ENCODE data around the gene SH3BP2. TPM values are rescaled to one million over a fixed set of nuclear protein-coding genes. Genes with fewer than 3 reads are reported as not detected.

The SH3BP2 gene
- total RNA-seq, 1 experiment from 2014 or later, result 52.8 TPM

DNA sequence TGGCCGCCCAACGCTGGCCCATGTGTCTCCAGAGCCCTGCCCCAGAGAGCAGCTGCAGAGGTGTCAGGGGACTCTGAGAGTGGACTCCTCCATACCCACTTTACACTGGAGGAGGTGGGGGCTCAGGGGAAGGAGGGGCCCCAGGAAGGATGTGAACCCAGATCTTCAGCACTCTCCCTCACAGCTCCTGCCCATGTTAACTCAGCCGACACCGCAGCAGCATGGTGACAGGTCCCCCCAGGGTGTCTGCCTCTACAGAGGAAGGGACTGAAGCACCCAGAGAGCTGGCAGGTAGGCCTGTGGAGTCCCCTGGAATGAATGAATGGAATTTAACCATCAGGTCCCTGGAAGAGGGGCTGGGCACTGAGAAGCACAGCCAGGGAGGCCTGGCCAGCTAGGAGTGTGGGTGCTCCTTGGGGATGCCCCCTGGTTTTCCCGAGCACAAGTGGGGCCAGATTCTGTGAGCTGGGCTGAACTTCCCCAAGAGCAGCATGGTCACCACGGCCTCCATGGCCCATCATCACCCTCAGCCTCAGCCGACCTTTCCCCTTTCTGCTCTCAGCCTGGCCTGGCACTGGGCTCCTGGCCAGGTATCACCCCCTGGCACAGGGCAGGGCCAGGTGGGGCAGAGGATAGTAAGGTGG, 21.9 kb downstream of the SH3BP2 start:
- CTCF ChIA-PET, result no interaction called here
- no peak for TF ChIP-seq RAD21 (IDR thresholded peaks at IDR 0.05; ENCODE audit: low read depth)
- TF ChIP-seq JUND (IDR thresholded peaks at IDR 0.05), result no peak
- TF ChIP-seq CEBPB (IDR thresholded peaks at IDR 0.05; ENCODE audit: low read depth), result no peak
- TF ChIP-seq FOSL1 (IDR thresholded peaks at IDR 0.05; ENCODE audit: low read depth), result no peak
- no peak for TF ChIP-seq CTCF (IDR thresholded peaks at IDR 0.05 in 2 of 3, conservative IDR thresholded peaks at IDR 0.05 in 1 of 3; ENCODE audit: borderline replicate concordance in 1 of 3, insufficient read depth in 1 of 3, low read depth in 2 of 3, low read length in 2 of 3)
- TF ChIP-seq SP1 (IDR thresholded peaks at IDR 0.05; ENCODE audit: low read depth), result no peak
- no peak for TF ChIP-seq ZFX (IDR thresholded peaks at IDR 0.05)
- no peak for TF ChIP-seq POLR2A (IDR thresholded peaks at IDR 0.05; ENCODE audit: borderline replicate concordance, extremely low read depth, insufficient read depth, insufficient read length)
- no peak for TF ChIP-seq ZNF274 (IDR thresholded peaks at IDR 0.05; ENCODE audit: low read depth, low read length)
- no peak for TF ChIP-seq SRF (IDR thresholded peaks at IDR 0.05; ENCODE audit: low read depth)
- TF ChIP-seq TCF7L2 (IDR thresholded peaks at IDR 0.05; ENCODE audit: borderline replicate concordance, extremely low read depth, insufficient read depth, insufficient read length), result no peak
- TF ChIP-seq, protein P1, sequence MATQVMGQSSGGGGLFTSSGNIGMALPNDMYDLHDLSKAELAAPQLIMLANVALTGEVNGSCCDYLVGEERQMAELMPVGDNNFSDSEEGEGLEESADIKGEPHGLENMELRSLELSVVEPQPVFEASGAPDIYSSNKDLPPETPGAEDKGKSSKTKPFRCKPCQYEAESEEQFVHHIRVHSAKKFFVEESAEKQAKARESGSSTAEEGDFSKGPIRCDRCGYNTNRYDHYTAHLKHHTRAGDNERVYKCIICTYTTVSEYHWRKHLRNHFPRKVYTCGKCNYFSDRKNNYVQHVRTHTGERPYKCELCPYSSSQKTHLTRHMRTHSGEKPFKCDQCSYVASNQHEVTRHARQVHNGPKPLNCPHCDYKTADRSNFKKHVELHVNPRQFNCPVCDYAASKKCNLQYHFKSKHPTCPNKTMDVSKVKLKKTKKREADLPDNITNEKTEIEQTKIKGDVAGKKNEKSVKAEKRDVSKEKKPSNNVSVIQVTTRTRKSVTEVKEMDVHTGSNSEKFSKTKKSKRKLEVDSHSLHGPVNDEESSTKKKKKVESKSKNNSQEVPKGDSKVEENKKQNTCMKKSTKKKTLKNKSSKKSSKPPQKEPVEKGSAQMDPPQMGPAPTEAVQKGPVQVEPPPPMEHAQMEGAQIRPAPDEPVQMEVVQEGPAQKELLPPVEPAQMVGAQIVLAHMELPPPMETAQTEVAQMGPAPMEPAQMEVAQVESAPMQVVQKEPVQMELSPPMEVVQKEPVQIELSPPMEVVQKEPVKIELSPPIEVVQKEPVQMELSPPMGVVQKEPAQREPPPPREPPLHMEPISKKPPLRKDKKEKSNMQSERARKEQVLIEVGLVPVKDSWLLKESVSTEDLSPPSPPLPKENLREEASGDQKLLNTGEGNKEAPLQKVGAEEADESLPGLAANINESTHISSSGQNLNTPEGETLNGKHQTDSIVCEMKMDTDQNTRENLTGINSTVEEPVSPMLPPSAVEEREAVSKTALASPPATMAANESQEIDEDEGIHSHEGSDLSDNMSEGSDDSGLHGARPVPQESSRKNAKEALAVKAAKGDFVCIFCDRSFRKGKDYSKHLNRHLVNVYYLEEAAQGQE (IDR thresholded peaks at IDR 0.05; ENCODE audit: low read depth), result no peak
- TF ChIP-seq ELF1 (IDR thresholded peaks at IDR 0.05; ENCODE audit: borderline replicate concordance, low read depth), result no peak
- no peak for TF ChIP-seq CBX3 (IDR thresholded peaks at IDR 0.05; ENCODE audit: low read depth)
- TF ChIP-seq POLR2AphosphoS5 (IDR thresholded peaks at IDR 0.05; ENCODE audit: low read depth, low read length), result no peak
- no peak for TF ChIP-seq EZH2 (IDR thresholded peaks at IDR 0.05)

More for the DNA sequence above, 21.9 kb downstream of the SH3BP2 start:
- peaks cover 37% of the 10 kb centered on the region for H3K79me2 ChIP-seq (ENCODE audit: insufficient read depth, low read length)
- intact Hi-C loops (cut with micrococcal nuclease), result no loop called here
- no peaks in the 10 kb centered on the region for H4K20me1 ChIP-seq (ENCODE audit: insufficient read depth)
- H3K4me3 ChIP-seq (replicated peaks in 1 of 2; ENCODE audit: low read depth in 1 of 2, low read length in 2 of 2), result no peak overlapping the region
- H3K36me3 ChIP-seq (ENCODE audit: control insufficient read depth in 1 of 2, insufficient read depth in 2 of 2, low read length in 2 of 2), result no peaks in the 10 kb centered on the region
- H2AFZ ChIP-seq (ENCODE audit: low read depth, low read length, poor library complexity, severe bottlenecking), result no peak overlapping the region
- POLR2A ChIA-PET, result no interaction called here
- ATAC-seq (no peak), DNase-seq (ENCODE audit: low read depth, low spot score) (no peak)
- no peaks in the 10 kb centered on the region for H3K9me2 ChIP-seq (ENCODE audit: insufficient read depth)
- H3K27ac ChIP-seq (ENCODE audit: low read depth, low read length), result no peak overlapping the region
- peaks cover 24 to 48% of the 10 kb centered on the region in 2 experiments; a peak in 3 of 4 replicates for H3K4me1 ChIP-seq (ENCODE audit: control insufficient read depth in 1 of 2, insufficient read depth in 2 of 2, low read length in 2 of 2)
- RAD21 ChIA-PET (ENCODE audit: low non-redundant PET in 1 of 2, low total read pairs in 2 of 2, uncharacterized antibody in 2 of 2, unreplicated experiment in 2 of 2), result no interaction called here
- H3K4me2 ChIP-seq (ENCODE audit: low read length), result no peak overlapping the region
- H3K27me3 ChIP-seq (ENCODE audit: insufficient read depth, low read length), result no peaks in the 10 kb centered on the region
- no peak overlapping the region for H3K9ac ChIP-seq (ENCODE audit: low read length)
- no TSS peak for BruUV-seq (replicated peaks)
- H3K9me3 ChIP-seq (ENCODE audit: control insufficient read depth in 1 of 2, insufficient read depth in 1 of 2, low read depth in 1 of 2, low read length in 2 of 2), result no peaks in the 10 kb centered on the region
